ENCODE data around the gene IRF8. TPM values are rescaled to one million over a fixed set of nuclear protein-coding genes. Genes with fewer than 3 reads are reported as not detected.

The IRF8 gene
- total RNA-seq, 1 experiment from 2014 or later, result 0.19 TPM

DNA sequence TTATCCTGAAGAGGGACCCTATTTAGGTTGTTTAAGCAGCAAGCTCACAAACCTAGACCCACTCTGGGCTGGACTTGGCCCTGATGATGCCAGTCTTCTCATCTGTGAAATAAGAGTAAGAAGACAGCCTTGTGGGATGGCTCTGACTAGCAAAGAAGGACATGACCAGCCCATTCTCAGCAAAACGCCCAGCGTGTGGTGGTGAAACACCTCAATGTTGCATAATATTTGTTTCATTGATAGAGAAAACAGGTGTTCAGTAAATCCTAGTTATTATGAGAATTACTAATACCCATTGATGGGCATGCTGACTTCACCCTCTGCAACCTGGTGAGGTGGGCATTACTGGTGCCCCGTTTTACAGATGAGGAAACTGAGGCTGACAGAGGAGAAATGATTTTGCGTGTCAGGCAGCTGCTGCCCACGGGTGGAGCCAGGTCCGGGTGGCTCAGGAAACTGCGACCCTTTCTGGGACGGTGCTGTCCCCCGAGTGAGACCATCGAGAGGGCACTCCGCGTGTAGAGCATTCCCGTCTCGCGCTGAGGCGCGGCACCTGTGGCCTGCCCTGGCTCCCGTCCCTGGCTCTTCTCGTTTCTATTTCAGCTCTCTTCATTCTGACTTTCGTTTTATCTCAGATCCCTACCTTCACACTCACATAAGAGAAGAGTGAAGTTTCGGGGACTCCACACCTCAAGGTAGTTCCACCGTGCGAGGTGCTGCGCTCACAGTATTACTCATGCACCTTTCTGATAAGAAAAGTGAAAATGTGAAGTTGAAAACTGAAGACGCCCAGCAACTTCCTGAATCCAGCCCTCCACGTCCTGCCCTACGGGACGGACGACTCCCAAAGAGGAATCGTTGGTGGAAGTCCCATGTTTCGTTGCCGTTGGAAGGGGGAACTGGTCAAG, 48.5 kb downstream of the IRF8 start:
- no peaks in the 10 kb centered on the region for H3K9me3 ChIP-seq (ENCODE audit: low read depth, low read length, poor library complexity, severe bottlenecking)
- BruUV-seq (replicated peaks), result no TSS peak
- DNase-seq (ENCODE audit: low spot score), result no peak
- no peak for TF ChIP-seq EZH2 (IDR thresholded peaks at IDR 0.05; ENCODE audit: borderline replicate concordance, low read depth, low read length, poor library complexity, severe bottlenecking)
- TF ChIP-seq, protein P1, sequence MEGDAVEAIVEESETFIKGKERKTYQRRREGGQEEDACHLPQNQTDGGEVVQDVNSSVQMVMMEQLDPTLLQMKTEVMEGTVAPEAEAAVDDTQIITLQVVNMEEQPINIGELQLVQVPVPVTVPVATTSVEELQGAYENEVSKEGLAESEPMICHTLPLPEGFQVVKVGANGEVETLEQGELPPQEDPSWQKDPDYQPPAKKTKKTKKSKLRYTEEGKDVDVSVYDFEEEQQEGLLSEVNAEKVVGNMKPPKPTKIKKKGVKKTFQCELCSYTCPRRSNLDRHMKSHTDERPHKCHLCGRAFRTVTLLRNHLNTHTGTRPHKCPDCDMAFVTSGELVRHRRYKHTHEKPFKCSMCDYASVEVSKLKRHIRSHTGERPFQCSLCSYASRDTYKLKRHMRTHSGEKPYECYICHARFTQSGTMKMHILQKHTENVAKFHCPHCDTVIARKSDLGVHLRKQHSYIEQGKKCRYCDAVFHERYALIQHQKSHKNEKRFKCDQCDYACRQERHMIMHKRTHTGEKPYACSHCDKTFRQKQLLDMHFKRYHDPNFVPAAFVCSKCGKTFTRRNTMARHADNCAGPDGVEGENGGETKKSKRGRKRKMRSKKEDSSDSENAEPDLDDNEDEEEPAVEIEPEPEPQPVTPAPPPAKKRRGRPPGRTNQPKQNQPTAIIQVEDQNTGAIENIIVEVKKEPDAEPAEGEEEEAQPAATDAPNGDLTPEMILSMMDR (conservative IDR thresholded peaks at IDR 0.05; ENCODE audit: low read depth, low read length), result no peak
- ChIA-PET POLR2A (ENCODE audit: low non-redundant PET) (no interaction called here), CTCF (no interaction called here)
- no peak overlapping the region for H3K4me3 ChIP-seq (ENCODE audit: low read depth, low read length, poor library complexity, severe bottlenecking)
- no peak overlapping the region for H3K27ac ChIP-seq (ENCODE audit: low read depth, low read length, poor library complexity, severe bottlenecking)
- intact Hi-C loops (cut with micrococcal nuclease; ENCODE audit: unreplicated experiment), result no loop called here
- no peaks in the 10 kb centered on the region for H3K36me3 ChIP-seq (ENCODE audit: insufficient read depth, low read length, poor library complexity, severe bottlenecking)
- no peaks in the 10 kb centered on the region for H3K4me1 ChIP-seq (ENCODE audit: insufficient read depth, low read length, poor library complexity, severe bottlenecking)
- H3K27me3 ChIP-seq (replicated peaks; ENCODE audit: insufficient read depth, low read depth, low read length, poor library complexity), result peaks cover 41% of the 10 kb centered on the region

- CTCF ChIA-PET, result no interaction called here
- TF ChIP-seq, protein P1 (conservative IDR thresholded peaks at IDR 0.05; ENCODE audit: low read depth, low read length), result no peak
- no peak for TF ChIP-seq EZH2 (IDR thresholded peaks at IDR 0.05; ENCODE audit: borderline replicate concordance, low read depth, low read length, poor library complexity, severe bottlenecking)
- no peak overlapping the region for H3K4me3 ChIP-seq (ENCODE audit: low read depth, low read length, poor library complexity, severe bottlenecking)
- H3K9me3 ChIP-seq (ENCODE audit: low read depth, low read length, poor library complexity, severe bottlenecking), result no peaks in the 10 kb centered on the region
- intact Hi-C loops (cut with micrococcal nuclease; ENCODE audit: unreplicated experiment), result no loop called here
- BruUV-seq (replicated peaks), result no TSS peak
- no peaks in the 10 kb centered on the region for H3K4me1 ChIP-seq (ENCODE audit: insufficient read depth, low read length, poor library complexity, severe bottlenecking)
- no peak overlapping the region for H3K27ac ChIP-seq (ENCODE audit: low read depth, low read length, poor library complexity, severe bottlenecking)
- no peaks in the 10 kb centered on the region for H3K36me3 ChIP-seq (ENCODE audit: insufficient read depth, low read length, poor library complexity, severe bottlenecking)
- POLR2A ChIA-PET (ENCODE audit: low non-redundant PET), result no interaction called here
- H3K27me3 ChIP-seq (replicated peaks; ENCODE audit: insufficient read depth, low read depth, low read length, poor library complexity), result peaks cover 41% of the 10 kb centered on the region
- no peak for DNase-seq (ENCODE audit: low spot score)
Observed at GRCh38 chr16:85948138-85948509, 49.2 kb downstream of the IRF8 start.

- ChIA-PET POLR2A (ENCODE audit: low non-redundant PET) (no interaction called here), CTCF (no interaction called here)
- Histone ChIP-seq H3K27ac (ENCODE audit: low read depth, low read length, poor library complexity, severe bottlenecking) (no peak overlapping the region), H3K4me1 (ENCODE audit: insufficient read depth, low read length, poor library complexity, severe bottlenecking) (no peaks in the 10 kb centered on the region), H3K9me3 (ENCODE audit: low read depth, low read length, poor library complexity, severe bottlenecking) (no peaks in the 10 kb centered on the region), H3K27me3 (replicated peaks; ENCODE audit: insufficient read depth, low read depth, low read length, poor library complexity) (peaks cover 37% of the 10 kb centered on the region), H3K4me3 (ENCODE audit: low read depth, low read length, poor library complexity, severe bottlenecking) (no peak overlapping the region), H3K36me3 (ENCODE audit: insufficient read depth, low read length, poor library complexity, severe bottlenecking) (no peaks in the 10 kb centered on the region)
- no TSS peak for BruUV-seq (replicated peaks)
- TF ChIP-seq, protein P1 (conservative IDR thresholded peaks at IDR 0.05; ENCODE audit: low read depth, low read length), result no peak
- TF ChIP-seq EZH2 (IDR thresholded peaks at IDR 0.05; ENCODE audit: borderline replicate concordance, low read depth, low read length, poor library complexity, severe bottlenecking), result no peak
- no peak for DNase-seq (ENCODE audit: low spot score)
- intact Hi-C loops (cut with micrococcal nuclease; ENCODE audit: unreplicated experiment), result no loop called here
Observed at GRCh38 chr16:85948616-85949265, 49.8 kb downstream of the IRF8 start.

Data from A673 (cell line).